Thyroid gland (tissue), 4 donors: ENCODE measurements around the gene ATF7.

Experiments
- POLR2A ChIP-seq, 2 donors: fragments of 450-650 bp; IDR thresholded peaks; one replicate each; pipeline ENCODE4 v1.6.1; 2017; ENCODE audit warnings: antibody characterized with exemption in 2 of 2, mild to moderate bottlenecking in 2 of 2, moderate library complexity in 1 of 2
- TF ChIP-seq, protein P1 (sequence below), 6 experiments: fragments of 200-600 bp in 3 of 6; fragments of 450-650 bp in 3 of 6; sonication (generic) in 3 of 6; IDR thresholded peaks; one replicate each; pipeline ENCODE4 v1.5.1; 2016 to 2019; ENCODE audit warnings: antibody characterized with exemption in 6 of 6, mild to moderate bottlenecking in 2 of 6, inconsistent platforms in 1 of 6, moderate library complexity in 1 of 6

DNA sequence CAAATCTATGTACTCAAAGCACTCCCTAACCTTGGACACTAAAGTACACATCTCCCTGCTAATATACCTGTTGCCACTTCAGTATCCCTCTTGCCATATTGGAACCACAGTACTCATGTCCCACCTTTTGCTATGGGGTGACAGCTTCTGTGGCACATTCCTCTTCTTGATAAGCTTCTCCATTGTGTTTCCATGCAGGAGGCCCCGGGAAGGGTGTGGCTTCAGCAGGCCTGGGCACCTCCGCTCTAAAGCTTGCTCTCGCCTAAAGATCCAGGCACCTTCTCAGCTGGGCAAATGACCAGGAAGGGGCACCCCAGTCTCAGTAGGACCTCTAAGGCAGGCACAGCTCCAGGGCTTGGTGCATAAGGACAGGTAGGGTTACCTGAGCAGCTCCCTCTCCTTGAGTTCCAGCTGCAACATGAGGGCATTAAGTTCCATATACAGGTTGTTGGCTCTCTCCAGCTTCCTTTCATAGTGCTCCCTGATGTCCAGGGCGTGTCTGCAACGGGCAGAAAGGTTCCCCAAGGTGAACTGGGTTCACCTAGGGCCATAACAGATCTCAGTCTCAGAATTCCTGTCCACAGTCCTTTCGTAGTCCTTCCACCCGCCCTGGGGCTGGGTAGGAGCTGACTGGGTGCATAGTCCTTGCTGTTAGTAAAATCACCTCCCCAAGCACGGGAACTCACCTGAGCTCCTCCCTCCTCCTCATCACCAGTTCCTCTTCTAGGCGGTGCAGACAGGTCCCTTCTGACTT is 142.8 kb downstream of the ATF7 start:
- TF ChIP-seq, protein P1, sequence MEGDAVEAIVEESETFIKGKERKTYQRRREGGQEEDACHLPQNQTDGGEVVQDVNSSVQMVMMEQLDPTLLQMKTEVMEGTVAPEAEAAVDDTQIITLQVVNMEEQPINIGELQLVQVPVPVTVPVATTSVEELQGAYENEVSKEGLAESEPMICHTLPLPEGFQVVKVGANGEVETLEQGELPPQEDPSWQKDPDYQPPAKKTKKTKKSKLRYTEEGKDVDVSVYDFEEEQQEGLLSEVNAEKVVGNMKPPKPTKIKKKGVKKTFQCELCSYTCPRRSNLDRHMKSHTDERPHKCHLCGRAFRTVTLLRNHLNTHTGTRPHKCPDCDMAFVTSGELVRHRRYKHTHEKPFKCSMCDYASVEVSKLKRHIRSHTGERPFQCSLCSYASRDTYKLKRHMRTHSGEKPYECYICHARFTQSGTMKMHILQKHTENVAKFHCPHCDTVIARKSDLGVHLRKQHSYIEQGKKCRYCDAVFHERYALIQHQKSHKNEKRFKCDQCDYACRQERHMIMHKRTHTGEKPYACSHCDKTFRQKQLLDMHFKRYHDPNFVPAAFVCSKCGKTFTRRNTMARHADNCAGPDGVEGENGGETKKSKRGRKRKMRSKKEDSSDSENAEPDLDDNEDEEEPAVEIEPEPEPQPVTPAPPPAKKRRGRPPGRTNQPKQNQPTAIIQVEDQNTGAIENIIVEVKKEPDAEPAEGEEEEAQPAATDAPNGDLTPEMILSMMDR (IDR thresholded peaks at IDR 0.05), result no peak
- no peak for TF ChIP-seq POLR2A (IDR thresholded peaks at IDR 0.05)
